GM21423 (cell line): ENCODE results near the gene PHPT1.
"Not testable (repeated sequence)": the region's sequence is repeated elsewhere in the genome, so short reads cannot be mapped to it uniquely, and the experiment has no call there.

Experiments
- ATAC-seq: cut with Tn5 transposase; IDR thresholded peaks from one replicate; pipeline ENCODE4 v1.9.1; 2021; ENCODE audit warnings: mild to moderate bottlenecking, moderate library complexity; ENCODE audit not compliant: unreplicated experiment

Gene PHPT1

DNA sequence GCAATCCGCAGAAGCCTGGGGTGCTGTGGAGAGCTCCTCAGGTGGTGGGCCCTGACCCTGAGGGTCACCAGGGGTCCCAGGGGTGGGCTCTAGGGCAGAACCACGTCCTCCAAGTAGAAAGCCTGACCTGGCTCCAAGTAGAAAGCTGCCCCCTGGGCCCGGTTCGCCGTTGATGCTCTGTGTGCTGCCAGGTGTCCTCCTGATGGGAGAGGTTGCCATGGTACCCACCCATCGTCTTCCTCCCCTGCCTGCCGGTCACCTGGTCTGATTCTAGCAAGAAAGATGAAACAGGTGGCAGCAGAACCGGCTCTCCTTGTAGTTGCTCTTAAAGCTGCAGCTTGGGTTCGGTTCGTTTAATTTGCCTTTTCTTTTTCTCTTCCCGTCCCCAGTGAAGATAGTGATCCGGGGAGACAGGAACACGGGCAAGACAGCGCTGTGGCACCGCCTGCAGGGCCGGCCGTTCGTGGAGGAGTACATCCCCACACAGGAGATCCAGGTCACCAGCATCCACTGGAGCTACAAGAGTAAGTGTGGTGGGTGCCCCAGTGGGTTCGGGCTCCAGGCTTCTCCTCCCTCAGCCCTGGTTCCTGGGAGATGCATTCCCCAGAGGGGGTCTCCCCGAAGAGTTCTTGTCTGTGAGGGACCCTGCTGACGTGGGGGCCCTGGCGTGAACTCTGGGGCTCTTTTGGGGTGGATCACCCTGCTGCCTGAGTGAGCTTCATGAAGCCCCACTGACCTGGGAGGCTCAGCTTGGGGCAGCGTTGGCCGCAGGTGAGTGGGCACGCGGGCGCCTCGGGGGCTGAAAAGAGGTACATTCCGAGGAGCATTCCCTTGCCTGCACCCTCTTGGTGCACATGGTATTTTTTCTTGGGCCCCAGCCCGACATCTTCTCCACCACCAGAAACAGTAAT, 25.8 kb upstream of the PHPT1 start:
- no peak for ATAC-seq

DNA sequence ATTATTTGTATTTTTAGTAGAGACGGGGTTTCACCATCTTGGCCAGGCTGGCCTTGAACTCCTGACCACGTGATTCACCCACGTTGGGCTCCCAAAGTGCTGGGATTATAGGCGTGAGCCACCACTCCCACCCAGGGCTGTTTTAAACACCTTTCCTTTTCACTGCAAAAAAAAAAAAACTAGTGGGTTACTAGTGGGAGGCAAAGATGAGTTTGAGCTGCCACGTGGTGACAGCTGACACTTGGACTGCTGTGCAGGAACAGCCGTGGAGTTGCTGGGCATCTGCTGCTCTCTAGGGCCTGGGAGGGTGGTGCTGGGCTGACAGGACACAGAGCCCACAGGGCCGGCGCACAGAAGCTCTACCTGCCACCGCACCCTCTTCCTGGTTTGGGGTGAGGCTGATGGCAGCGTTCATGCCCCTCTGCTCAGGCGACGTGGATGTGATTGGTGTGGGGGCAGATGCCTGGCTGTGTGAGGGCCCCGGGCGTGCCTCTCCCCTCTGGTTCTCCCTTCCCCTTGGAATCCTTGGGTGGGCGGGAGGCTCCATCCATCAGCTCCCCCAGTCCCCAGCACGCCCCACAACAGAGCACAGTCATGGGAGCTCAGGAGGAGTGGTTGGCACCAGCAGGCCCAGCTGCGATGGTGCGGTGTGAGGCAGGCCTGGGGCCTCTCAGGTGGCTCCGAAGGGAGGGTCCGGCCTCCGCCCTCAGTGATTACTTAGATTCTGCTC, 24.5 kb upstream of the PHPT1 start:
- no peak for ATAC-seq

DNA sequence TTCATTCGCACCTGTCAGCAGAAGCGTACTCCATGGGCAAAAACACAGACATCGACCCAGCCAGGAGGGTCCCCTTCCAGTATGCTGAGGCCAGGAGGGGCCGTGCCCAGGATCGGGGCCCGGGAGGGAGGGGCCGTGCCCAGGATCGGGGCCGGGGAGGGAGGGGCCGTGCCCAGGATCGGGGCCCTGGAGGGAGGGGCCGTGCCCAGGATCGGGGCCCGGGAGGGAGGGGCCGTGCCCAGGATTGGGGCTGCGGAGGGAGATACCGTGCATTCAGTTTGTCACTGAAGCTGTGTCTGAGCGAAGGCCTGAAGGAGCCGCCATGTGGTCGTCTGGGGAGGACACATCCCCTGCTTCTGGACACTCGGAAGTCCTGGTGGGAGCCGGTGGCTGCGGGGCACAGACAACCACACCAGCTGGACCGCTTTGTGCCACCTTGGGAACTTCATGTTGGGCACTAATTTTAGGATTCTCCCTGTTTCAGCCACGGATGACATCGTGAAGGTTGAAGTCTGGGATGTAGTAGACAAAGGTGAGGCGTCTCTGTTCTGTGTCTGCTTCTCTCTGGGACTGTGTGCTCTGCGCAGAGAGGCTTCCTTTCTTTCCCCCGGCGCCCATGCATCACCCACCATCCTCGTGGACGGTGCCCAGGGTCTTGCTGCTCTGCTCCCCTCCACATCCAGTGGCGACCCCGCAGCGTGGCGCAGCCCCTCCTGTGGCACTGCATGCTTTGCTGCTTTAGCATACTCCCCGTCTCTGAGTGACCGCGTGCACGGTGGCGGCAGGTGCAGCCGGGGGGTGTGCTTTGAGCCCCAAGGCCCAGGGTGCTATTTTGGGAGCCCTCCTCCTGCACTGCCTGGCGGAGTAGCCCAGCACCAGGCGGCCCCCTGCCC, 23.7 kb upstream of the PHPT1 start:
- ATAC-seq: no peak

GRCh38 chr9:136826188-136826541, 23.0 kb upstream of the PHPT1 start:
- no peak for ATAC-seq

GRCh38 chr9:136826703-136827582, 22.3 kb upstream of the PHPT1 start:
- no peak for ATAC-seq

- ATAC-seq: no peak
Measured at GRCh38 chr9:136827794-136828473, 21.3 kb upstream of the PHPT1 start.

DNA sequence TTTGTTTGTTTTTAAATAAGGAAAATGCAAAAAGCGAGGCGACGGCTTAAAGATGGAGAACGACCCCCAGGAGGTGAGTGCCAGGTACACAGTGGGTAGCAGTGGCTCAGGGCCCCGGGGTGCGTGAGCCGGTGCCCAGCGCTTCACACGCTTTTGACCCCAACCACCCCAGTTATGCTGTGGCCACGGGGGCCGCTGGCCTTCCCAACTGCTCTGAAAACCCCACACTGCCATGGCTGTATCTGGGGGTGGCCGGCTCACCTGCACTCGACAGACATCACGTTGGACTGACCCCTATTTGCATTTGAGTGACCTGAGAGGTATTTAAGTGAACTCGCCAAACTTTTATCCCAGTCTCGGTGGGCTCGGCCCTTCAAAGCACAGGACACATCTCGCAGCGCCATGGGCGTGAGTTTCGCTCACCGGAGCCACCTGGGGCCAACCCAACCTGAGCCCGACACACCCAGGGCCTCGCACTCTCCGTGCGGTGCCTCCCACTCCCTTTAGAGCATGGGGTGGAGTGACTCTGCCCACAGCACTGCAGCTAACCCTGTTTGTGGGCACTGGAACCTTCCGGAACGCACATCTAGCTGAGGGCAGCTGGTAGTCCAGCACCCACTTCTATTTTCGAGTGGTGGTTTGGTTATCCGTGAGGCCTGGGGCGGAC, 20.6 kb upstream of the PHPT1 start:
- no peak for ATAC-seq

DNA sequence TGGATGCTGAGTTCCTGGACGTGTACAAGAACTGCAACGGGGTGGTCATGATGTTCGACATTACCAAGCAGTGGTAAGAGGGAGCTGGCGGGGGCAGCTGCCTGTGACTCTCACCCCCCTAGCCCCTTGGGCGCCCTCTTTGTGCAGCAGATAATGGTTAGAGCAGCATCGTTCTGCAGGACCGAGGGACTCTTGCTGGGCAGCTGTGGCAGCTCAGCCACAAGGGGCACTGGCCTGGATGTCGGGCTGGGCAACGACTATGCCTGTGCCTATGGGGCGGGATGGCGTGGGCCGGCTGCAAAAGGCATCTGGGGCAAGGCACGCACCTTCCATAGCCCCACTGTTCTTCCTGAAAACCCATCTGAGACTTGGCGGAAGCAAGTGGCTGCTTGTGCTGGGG, 19.8 kb upstream of the PHPT1 start:
- no peak for ATAC-seq

DNA sequence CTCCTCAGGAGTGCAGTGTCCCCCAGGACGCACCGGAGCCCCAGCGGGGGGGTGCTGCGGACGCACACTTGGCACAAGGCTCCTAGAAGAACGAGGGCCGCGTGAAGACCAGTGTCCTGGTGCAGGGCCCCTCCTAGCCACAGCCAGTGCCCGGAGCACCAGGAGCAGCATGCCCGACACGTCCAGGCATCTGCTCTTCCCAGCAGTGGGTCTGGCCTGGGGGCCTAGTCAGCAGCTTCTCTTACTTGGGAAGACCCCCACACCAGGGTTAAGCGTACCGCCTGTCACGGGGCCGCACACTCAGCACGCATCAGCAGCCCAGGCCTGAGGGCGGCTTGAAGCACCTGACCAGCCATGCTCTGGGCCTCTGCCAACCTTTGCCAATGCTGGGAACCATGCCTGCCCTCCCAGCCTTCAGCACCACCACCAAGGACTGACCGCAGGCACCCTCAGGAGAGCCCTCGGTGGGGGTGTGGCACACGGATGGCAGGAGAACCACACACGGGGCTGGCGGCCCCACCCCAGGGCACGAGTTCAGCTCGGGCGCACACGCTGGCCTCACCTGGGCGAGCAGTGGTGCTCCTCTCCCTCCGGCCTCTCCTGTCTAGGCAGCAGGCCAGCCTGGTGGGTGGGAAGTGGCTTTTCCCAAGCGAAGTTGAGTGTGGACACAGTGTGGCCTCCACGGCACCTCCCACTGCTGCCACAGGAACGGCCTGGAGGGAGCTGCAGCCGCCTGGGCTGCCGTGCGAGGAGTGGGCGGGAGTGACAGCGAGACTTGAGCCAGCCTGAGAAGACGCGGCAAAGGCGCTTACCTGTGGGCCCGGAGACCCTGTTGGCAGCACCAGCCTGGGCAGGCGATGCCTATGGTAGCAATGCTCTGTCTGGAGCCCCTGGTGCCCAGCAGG, 19.0 kb upstream of the PHPT1 start:
- ATAC-seq: no peak

- no peak for ATAC-seq
Measured at GRCh38 chr9:136831002-136831719, 18.0 kb upstream of the PHPT1 start.

DNA sequence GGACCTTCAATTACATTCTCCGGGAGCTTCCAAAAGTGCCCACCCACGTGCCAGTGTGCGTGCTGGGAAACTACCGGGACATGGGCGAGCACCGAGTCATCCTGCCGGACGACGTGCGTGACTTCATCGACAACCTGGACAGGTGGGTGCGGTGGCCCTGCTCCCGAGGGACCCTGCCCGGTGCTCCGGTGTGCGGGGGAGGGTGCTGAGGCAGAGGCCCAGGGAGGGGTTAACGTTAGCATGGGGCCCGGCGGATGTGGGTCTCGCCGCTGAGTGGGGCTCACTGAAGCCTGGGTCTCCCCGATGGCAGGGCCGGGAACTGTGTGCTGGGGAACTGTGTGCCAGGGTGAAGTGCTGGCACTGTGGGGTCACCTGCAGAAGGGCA, 17.5 kb upstream of the PHPT1 start:
- ATAC-seq: no peak

- ATAC-seq: no peak
Measured at GRCh38 chr9:136832581-136832980, 16.6 kb upstream of the PHPT1 start.

DNA sequence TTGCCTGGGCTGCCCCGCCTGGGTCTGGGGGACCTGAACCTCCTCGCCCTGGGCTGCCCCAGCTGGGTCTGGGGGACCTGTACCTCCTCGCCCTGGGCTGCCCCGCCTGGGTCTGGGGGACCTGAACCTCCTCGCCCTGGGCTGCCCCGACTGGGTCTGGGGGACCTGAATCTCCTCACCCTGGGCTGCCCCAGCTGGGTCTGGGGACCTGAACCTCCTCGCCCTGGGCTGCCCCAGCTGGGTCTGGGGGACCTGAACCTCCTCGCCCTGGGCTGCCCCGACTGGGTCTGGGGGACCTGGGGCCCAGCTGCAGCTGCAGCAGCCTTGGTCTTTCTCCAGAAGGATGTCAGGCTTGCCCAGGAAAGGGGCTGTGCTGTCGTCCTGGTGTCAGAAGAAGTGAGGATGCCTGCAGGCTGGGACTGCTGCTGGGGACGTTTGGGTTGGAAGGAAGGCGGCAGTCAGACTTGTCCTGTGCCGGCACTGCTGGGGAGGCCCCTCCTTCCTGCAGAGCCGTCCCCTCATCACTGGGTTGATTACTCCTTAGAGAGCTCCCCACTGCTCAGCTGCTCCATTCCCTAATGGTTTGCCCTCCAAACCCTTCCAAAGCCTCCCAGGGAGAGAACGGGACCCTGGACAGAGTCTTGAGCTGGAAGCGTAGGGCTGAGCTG, 15.7 kb upstream of the PHPT1 start:
- not testable (repeated sequence) for ATAC-seq

GRCh38 chr9:136835162-136835931, 13.9 kb upstream of the PHPT1 start:
- ATAC-seq: no peak

GRCh38 chr9:136835932-136836904, 13.0 kb upstream of the PHPT1 start:
- ATAC-seq: no peak
